Adrenal gland (tissue), 12 donors: ENCODE results near the gene POSTN. TPM values are rescaled to one million over a fixed set of nuclear protein-coding genes. Genes with fewer than 3 reads are reported as not detected.

ENCODE experiments used
- DNase-seq, 7 donors: peaks; one replicate each; pipeline ENCODE4 v3.0.0-alpha.2; 2019 to 2020
- H3K27ac ChIP-seq, 5 donors: fragments of 200-600 bp; sonication (generic) in 4 of 5; 1 replicate in 3 of 5; 2 replicates in 2 of 5; pipeline versions ENCODE4 v1.5.1 to v1.8.0; 2016 to 2020; ENCODE audit warnings: mild to moderate bottlenecking in 1 of 5
- H3K27me3 ChIP-seq: fragments of 200-600 bp; 2 replicates; pipeline ENCODE4 v1.8.0; 2021
- H3K36me3 ChIP-seq, 2 donors: fragments of 200-600 bp; replicated peaks in 1 of 2; 1 replicate in 1 of 2; 2 replicates in 1 of 2; pipeline versions ENCODE4 v1.5.1 to v1.8.0; 2018 to 2022
- H3K4me1 ChIP-seq, 2 donors: fragments of 200-600 bp; replicated peaks in 1 of 2; 1 replicate in 1 of 2; 2 replicates in 1 of 2; pipeline versions ENCODE4 v1.5.1 to v1.8.0; 2018 to 2021
- H3K4me3 ChIP-seq, 4 donors: fragments of 200-600 bp; sonication (generic) in 3 of 4; one replicate each; pipeline ENCODE4 v1.5.1; 2016 to 2018
- H3K9me3 ChIP-seq, 3 donors: fragments of 200-600 bp; sonication (generic) in 1 of 3; replicated peaks in 1 of 3; 1 replicate in 2 of 3; 2 replicates in 1 of 3; pipeline versions ENCODE4 v1.5.1 to v1.8.0; 2016 to 2021
- POLR2A ChIP-seq, 2 donors: fragments of 450-650 bp; IDR thresholded peaks; one replicate each; pipeline ENCODE4 v1.6.1; 2017; ENCODE audit warnings: antibody characterized with exemption in 2 of 2, mild to moderate bottlenecking in 2 of 2, moderate library complexity in 1 of 2
- WGBS, 4 donors: extraction: QIAGEN DNeasy Blood & Tissue Kit in 2 of 4; methylation state at CpG; one replicate each; pipeline versions ENCODE4 v1.1.5 to v1.1.7; 2013 to 2017; 5-methylcytosine and 5-hydroxymethylcytosine counted together
- intact Hi-C, 2 donors: fragments of 100-400 bp; cut with DNase I; formaldehyde crosslinking; loops; one replicate each; pipeline versions ENCODE4 v1.14.1 to v1.15.0; 2022 to 2023
- polyA plus RNA-seq, 3 donors: library from polyadenylated mRNA; stranded (reverse); fragments of 200-250 nt in 2 of 3; fragments of 350-450 nt in 1 of 3; fragmentation: Illumina TruSeq in 1 of 3; extraction: RNeasy Lipid Tissue Mini Kit (QIAGEN cat#74804) in 1 of 3; gene quantifications; one replicate each; pipeline ENCODE4 v1.2.3, GENCODE V29; 2013 to 2014
- total RNA-seq, 9 donors: library from RNA; depleted of rRNA in 4 of 9; stranded (reverse); fragments of >200 nt in 4 of 9; fragments of 120-200 nt in 1 of 9; fragmentation: NEBNext Ultra II Directional in 1 of 9; extraction: Animal tissue kit (Norgen Biotek cat#: 25700) in 1 of 9; gene quantifications; one replicate each; pipeline versions ENCODE4 v1.1.0 to v1.2.4, GENCODE V29; 2013 to 2023
- TF ChIP-seq, protein P1 (sequence below), 6 experiments: fragments of 450-650 bp in 4 of 6; fragments of 200-600 bp in 2 of 6; sonication (generic) in 1 of 6; IDR thresholded peaks; 1 replicate in 5 of 6; 2 replicates in 1 of 6; pipeline versions ENCODE4 v1.5.1 to v1.8.0; 2016 to 2021; ENCODE audit warnings: antibody characterized with exemption in 6 of 6, mild to moderate bottlenecking in 2 of 6, moderate library complexity in 1 of 6
- donor health status: healthy with polysubstance abuse.
- donor health status: Bipolar disorder and iron deficiency.
- donor health status: DM: yes; HTN: yes; CAD: no.
- donor health status: DM: no; HTN: no; CAD: no.
- donor health status: DM: no; HTN: no; CAD: no.
- donor health status: DM: yes; HTN: yes; CAD: no.

POSTN gene
- total and polyA plus RNA-seq, 12 donors, result 1.8 to 197 (median 8.1) TPM

- Histone ChIP-seq H3K36me3 (no peaks in the 10 kb centered on the region), H3K9me3 (peaks cover 0 to 4% (median 0%) of the 10 kb centered on the region in 3 donors), H3K27me3 (no peaks in the 10 kb centered on the region), H3K27ac (no peak overlapping the region), H3K4me1 (no peaks in the 10 kb centered on the region), H3K4me3 (no peak overlapping the region)
- 52 to 66% (median 53%) methylated on average over 2 of the region's 2 CpGs for WGBS, 4 donors
- intact Hi-C loops, result no loop called here
- no peak for TF ChIP-seq POLR2A (IDR thresholded peaks at IDR 0.05)
- TF ChIP-seq, protein P1, sequence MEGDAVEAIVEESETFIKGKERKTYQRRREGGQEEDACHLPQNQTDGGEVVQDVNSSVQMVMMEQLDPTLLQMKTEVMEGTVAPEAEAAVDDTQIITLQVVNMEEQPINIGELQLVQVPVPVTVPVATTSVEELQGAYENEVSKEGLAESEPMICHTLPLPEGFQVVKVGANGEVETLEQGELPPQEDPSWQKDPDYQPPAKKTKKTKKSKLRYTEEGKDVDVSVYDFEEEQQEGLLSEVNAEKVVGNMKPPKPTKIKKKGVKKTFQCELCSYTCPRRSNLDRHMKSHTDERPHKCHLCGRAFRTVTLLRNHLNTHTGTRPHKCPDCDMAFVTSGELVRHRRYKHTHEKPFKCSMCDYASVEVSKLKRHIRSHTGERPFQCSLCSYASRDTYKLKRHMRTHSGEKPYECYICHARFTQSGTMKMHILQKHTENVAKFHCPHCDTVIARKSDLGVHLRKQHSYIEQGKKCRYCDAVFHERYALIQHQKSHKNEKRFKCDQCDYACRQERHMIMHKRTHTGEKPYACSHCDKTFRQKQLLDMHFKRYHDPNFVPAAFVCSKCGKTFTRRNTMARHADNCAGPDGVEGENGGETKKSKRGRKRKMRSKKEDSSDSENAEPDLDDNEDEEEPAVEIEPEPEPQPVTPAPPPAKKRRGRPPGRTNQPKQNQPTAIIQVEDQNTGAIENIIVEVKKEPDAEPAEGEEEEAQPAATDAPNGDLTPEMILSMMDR (IDR thresholded peaks at IDR 0.05), result no peak
- no peak for DNase-seq
These were observed 63.1 kb downstream of the POSTN start for GRCh38 chr13:37535501-37535900.

DNA sequence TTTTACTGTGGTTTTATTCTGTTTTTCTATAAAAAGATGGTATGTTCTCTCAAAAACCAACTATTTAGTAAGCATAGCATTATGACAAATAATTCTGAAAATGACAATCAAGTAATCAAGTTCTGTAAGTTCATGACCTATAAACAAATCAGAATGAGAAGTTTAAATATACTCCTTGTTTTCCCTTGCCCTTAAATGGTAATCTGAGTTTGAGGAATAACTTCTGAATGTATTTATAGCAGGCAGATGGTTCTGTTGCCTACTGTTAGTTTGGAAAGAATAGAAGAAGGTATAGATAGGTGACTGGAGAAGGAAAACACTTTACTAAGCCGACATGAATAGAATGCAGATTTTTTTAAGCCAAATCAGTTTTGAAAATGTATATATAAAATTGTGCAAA is 63.9 kb downstream of the POSTN start:
- H3K4me3 ChIP-seq, result no peak overlapping the region
- DNase-seq, result no peak
- no peaks in the 10 kb centered on the region for H3K4me1 ChIP-seq
- H3K9me3 ChIP-seq, result peaks cover 0 to 4% (median 0%) of the 10 kb centered on the region in 3 donors
- no peaks in the 10 kb centered on the region for H3K27me3 ChIP-seq
- H3K27ac ChIP-seq, result no peak overlapping the region
- H3K36me3 ChIP-seq, result no peaks in the 10 kb centered on the region
- 67 to 86% (median 78%) methylated on average over 1 of the region's 1 CpG for WGBS, 4 donors
- intact Hi-C loops, result no loop called here
- TF ChIP-seq, protein P1 (IDR thresholded peaks at IDR 0.05), result no peak
- no peak for TF ChIP-seq POLR2A (IDR thresholded peaks at IDR 0.05)

GRCh38 chr13:37534181-37534580 is 64.4 kb downstream of the POSTN start:
- Histone ChIP-seq H3K27ac (no peak overlapping the region), H3K36me3 (no peaks in the 10 kb centered on the region), H3K27me3 (no peaks in the 10 kb centered on the region), H3K4me1 (no peaks in the 10 kb centered on the region), H3K4me3 (no peak overlapping the region), H3K9me3 (peaks cover 0 to 4% (median 0%) of the 10 kb centered on the region in 3 donors)
- intact Hi-C loops, result no loop called here
- TF ChIP-seq, protein P1 (IDR thresholded peaks at IDR 0.05), result no peak
- TF ChIP-seq POLR2A (IDR thresholded peaks at IDR 0.05), result no peak
- DNase-seq, result no peak
- 61 to 67% (median 63%) methylated on average over 3 of the region's 3 CpGs for WGBS, 4 donors

DNA sequence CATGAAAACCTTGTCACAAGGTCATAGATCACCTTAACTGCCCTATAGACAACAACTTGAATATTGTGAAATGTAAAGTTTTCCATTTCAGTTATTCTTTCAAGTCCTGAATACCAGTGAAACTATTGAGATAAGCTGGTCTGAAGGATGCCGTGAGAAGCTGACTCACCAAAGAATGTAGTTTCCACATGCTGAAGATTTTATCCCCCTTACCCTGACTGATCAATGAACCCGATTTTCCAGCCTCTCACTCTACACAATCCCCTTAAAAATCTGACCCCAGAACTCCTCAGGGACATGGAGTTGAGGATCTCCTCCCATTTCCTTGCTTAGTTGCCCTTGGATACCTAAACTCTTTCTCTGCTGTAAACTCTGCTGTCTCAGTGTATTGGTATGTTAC is 67.5 kb downstream of the POSTN start:
- intact Hi-C loops, result no loop called here
- TF ChIP-seq POLR2A (IDR thresholded peaks at IDR 0.05), result no peak
- TF ChIP-seq, protein P1 (IDR thresholded peaks at IDR 0.05), result no peak
- WGBS, 4 donors, result 56 to 68% (median 66%) methylated on average over 2 of the region's 2 CpGs

More for the DNA sequence above, 67.5 kb downstream of the POSTN start:
- Histone ChIP-seq H3K27me3 (no peaks in the 10 kb centered on the region), H3K4me3 (no peak overlapping the region), H3K4me1 (no peaks in the 10 kb centered on the region), H3K36me3 (no peaks in the 10 kb centered on the region), H3K27ac (no peak overlapping the region), H3K9me3 (peaks cover 0 to 4% (median 0%) of the 10 kb centered on the region in 3 donors)
- DNase-seq, result no peak
